CD14-positive monocyte (primary cell): ENCODE data around the gene MXI1. TPM values are rescaled to one million over a fixed set of nuclear protein-coding genes. Genes with fewer than 3 reads are reported as not detected.

ENCODE experiments used
- DNase-seq, 3 donors: peaks; one replicate each; pipeline ENCODE4 v3.0.0-alpha.2; 2011 to 2022
- H2AFZ ChIP-seq: 2 replicates; pipeline ENCODE4 v1.6.0; 2012; ENCODE audit warnings: mild to moderate bottlenecking, low read depth, low read length, inconsistent platforms; ENCODE audit not compliant: insufficient read depth, poor library complexity, severe bottlenecking
- H3K27ac ChIP-seq, 2 donors: 1 replicate in 1 of 2; 2 replicates in 1 of 2; pipeline ENCODE4 v1.5.1; 2012 to 2013; ENCODE audit warnings: low read length in 2 of 2, control low read depth in 1 of 2, inconsistent platforms in 1 of 2, low read depth in 1 of 2, mild to moderate bottlenecking in 1 of 2
- H3K27me3 ChIP-seq, 2 donors: one replicate each; pipeline versions ENCODE4 v1.6.0 to v1.6.1; 2011 to 2013; ENCODE audit warnings: low read length in 2 of 2; ENCODE audit not compliant: control insufficient read depth in 2 of 2, insufficient read depth in 2 of 2
- H3K36me3 ChIP-seq, 2 donors: replicated peaks in 1 of 2; 1 replicate in 1 of 2; 2 replicates in 1 of 2; pipeline versions ENCODE4 v1.5.1 to v1.6.1; 2012 to 2013; ENCODE audit warnings: low read length in 2 of 2, control low read depth in 1 of 2, inconsistent platforms in 1 of 2, mild to moderate bottlenecking in 1 of 2; ENCODE audit not compliant: insufficient read depth in 2 of 2, control insufficient read depth in 1 of 2
- H3K4me1 ChIP-seq, 2 donors: 1 replicate in 1 of 2; 2 replicates in 1 of 2; pipeline versions ENCODE4 v1.5.1 to v1.6.1; 2012 to 2013; ENCODE audit warnings: low read length in 2 of 2, control low read depth in 1 of 2, inconsistent platforms in 1 of 2, mild to moderate bottlenecking in 1 of 2, moderate library complexity in 1 of 2; ENCODE audit not compliant: insufficient read depth in 2 of 2, control insufficient read depth in 1 of 2
- H3K4me2 ChIP-seq: replicated peaks from 2 replicates; pipeline ENCODE3; 2012; ENCODE audit warnings: low read length, moderate library complexity, mild to moderate bottlenecking; ENCODE audit not compliant: poor library complexity, severe bottlenecking; ENCODE audit errors: extremely low read depth
- H3K4me3 ChIP-seq, 3 experiments: fragments of 200-600 bp in 1 of 3; sonication (generic) in 1 of 3; replicated peaks in 1 of 3; 1 replicate in 2 of 3; 2 replicates in 1 of 3; pipeline ENCODE4 v1.5.1; 2011 to 2013; ENCODE audit warnings: low read length in 3 of 3, mild to moderate bottlenecking in 3 of 3, control low read depth in 2 of 3, low read depth in 2 of 3, inconsistent platforms in 1 of 3, moderate library complexity in 1 of 3
- H3K79me2 ChIP-seq: 2 replicates; pipeline ENCODE4 v1.6.0; 2012; ENCODE audit warnings: mild to moderate bottlenecking, control low read depth, inconsistent platforms, low read length, moderate library complexity; ENCODE audit not compliant: insufficient read depth
- H3K9ac ChIP-seq: 2 replicates; pipeline ENCODE4 v1.6.0; 2017; ENCODE audit warnings: low read length, mild to moderate bottlenecking; ENCODE audit not compliant: insufficient read depth, poor library complexity, severe bottlenecking
- H3K9me3 ChIP-seq, 2 donors: replicated peaks in 1 of 2; 1 replicate in 1 of 2; 2 replicates in 1 of 2; pipeline versions ENCODE4 v1.5.1 to v1.6.1; 2012 to 2013; ENCODE audit warnings: low read length in 2 of 2, control low read depth in 1 of 2; ENCODE audit not compliant: control insufficient read depth in 1 of 2, insufficient read depth in 1 of 2
- H4K20me1 ChIP-seq: 2 replicates; pipeline ENCODE4 v1.6.0; 2012; ENCODE audit warnings: mild to moderate bottlenecking, low read length, control low read depth, moderate library complexity; ENCODE audit not compliant: insufficient read depth
- H3K27ac Mint-ChIP-seq, 7 donors: one replicate each; pipeline ENCODE4 v1.8.0; 2020; ENCODE audit warnings: mild to moderate bottlenecking in 7 of 7, mixed read lengths in 7 of 7, moderate library complexity in 6 of 7, inconsistent platforms in 2 of 7
- H3K27me3 Mint-ChIP-seq, 3 donors: one replicate each; pipeline ENCODE4 v1.8.0; 2021 to 2022; ENCODE audit warnings: low read depth in 3 of 3, mild to moderate bottlenecking in 3 of 3, mixed read lengths in 3 of 3, moderate library complexity in 3 of 3, inconsistent platforms in 1 of 3
- H3K36me3 Mint-ChIP-seq, 2 donors: one replicate each; pipeline ENCODE4 v1.8.0; 2020; ENCODE audit warnings: mixed read lengths in 2 of 2, inconsistent platforms in 1 of 2, mild to moderate bottlenecking in 1 of 2
- H3K4me1 Mint-ChIP-seq: one replicate; pipeline ENCODE4 v1.8.0; 2020; ENCODE audit warnings: mild to moderate bottlenecking, mixed read lengths
- H3K4me3 Mint-ChIP-seq, 2 donors: one replicate each; pipeline ENCODE4 v1.8.0; 2020; ENCODE audit warnings: mild to moderate bottlenecking in 2 of 2, mixed read lengths in 2 of 2, moderate library complexity in 1 of 2
- H3K9me3 Mint-ChIP-seq, 7 donors: one replicate each; pipeline ENCODE4 v1.8.0; 2020 to 2022; ENCODE audit warnings: mixed read lengths in 7 of 7, mild to moderate bottlenecking in 6 of 7, moderate library complexity in 6 of 7, inconsistent platforms in 2 of 7
- CTCF ChIP-seq: fragments of 200-600 bp; IDR thresholded peaks from one replicate; pipeline ENCODE4 v1.8.0; 2022; ENCODE audit warnings: antibody characterized with exemption, mild to moderate bottlenecking
- WGBS: methylation state at CpG from one replicate; pipeline ENCODE4 v1.1.5; 2013; ENCODE audit warnings: missing lambda C conversion rate; ENCODE audit not compliant: insufficient coverage; 5-methylcytosine and 5-hydroxymethylcytosine counted together
- intact Hi-C, 2 donors: fragments of 100-400 bp; cut with micrococcal nuclease; formaldehyde crosslinking; loops; one replicate each; pipeline versions ENCODE4 v1.15.0 to v1.15.1; 2023
- polyA plus RNA-seq, 3 donors: library from polyadenylated mRNA; depleted of rRNA in 1 of 3; unstranded in 2 of 3; stranded (reverse) in 1 of 3; fragments of 300-500 nt in 2 of 3; fragments of >200 nt in 1 of 3; fragmentation: Illumina TruSeq in 2 of 3; gene quantifications; 1 replicate in 2 of 3; 2 replicates in 1 of 3; pipeline ENCODE4 v1.2.3, GENCODE V29; 2012 to 2021

The MXI1 gene
- polyA plus RNA-seq, 3 donors = 13.1 to 25.7 (median 21.6) TPM

- 7% methylated on average over 2 of the region's 6 CpGs for WGBS
These were observed 36.4 kb upstream of the MXI1 start for GRCh38 chr10:110171032-110171431.

GRCh38 chr10:110172155-110172554 lies 35.2 kb upstream of the MXI1 start:
- Mint-ChIP-seq H3K27ac (no peak overlapping the region), H3K4me1 (peaks cover 46% of the 10 kb centered on the region), H3K27me3 (peaks cover 28 to 35% (median 35%) of the 10 kb centered on the region in 3 donors), H3K9me3 (peaks cover 0 to 6% (median 0%) of the 10 kb centered on the region in 7 donors), H3K36me3 (peaks cover 4 to 7% of the 10 kb centered on the region in 2 donors), H3K4me3 (no peak overlapping the region)
- no peak overlapping the region for H2AFZ ChIP-seq
- H3K36me3 ChIP-seq = no peaks in the 10 kb centered on the region
- H3K79me2 ChIP-seq = no peaks in the 10 kb centered on the region
- TF ChIP-seq CTCF = no peak
- no peak overlapping the region for H3K4me3 ChIP-seq
- no peaks in the 10 kb centered on the region for H4K20me1 ChIP-seq
- WGBS = 100% methylated on average over 1 of the region's 5 CpGs
- no peak overlapping the region for H3K4me2 ChIP-seq
- H3K4me1 ChIP-seq = peaks cover 39 to 40% of the 10 kb centered on the region in 2 donors
- H3K27me3 ChIP-seq = peaks cover 25 to 30% of the 10 kb centered on the region in 2 donors
- intact Hi-C loops = no loop called here
- no peaks in the 10 kb centered on the region for H3K9me3 ChIP-seq
- no peak overlapping the region for H3K9ac ChIP-seq
- no peak overlapping the region for H3K27ac ChIP-seq
- DNase-seq = no peak

More at GRCh38 chr10:110171032-110171431, 36.4 kb upstream of the MXI1 start:
- peak overlapping the region in 1 of 2 donors; percentile 88 for H3K4me3 Mint-ChIP-seq
- Histone ChIP-seq H3K36me3 (no peaks in the 10 kb centered on the region), H3K9ac (no peak overlapping the region), H3K4me2 (peak overlapping the region; percentile 71), H3K4me3 (no peak overlapping the region), H3K4me1 (peaks cover 31 to 32% of the 10 kb centered on the region in 2 donors), H3K27me3 (peaks cover 30 to 34% of the 10 kb centered on the region in 2 donors), H3K79me2 (no peaks in the 10 kb centered on the region), H3K27ac (no peak overlapping the region), H3K9me3 (no peaks in the 10 kb centered on the region), H2AFZ (peak overlapping the region; percentile 47), H4K20me1 (no peaks in the 10 kb centered on the region)
- H3K27me3 Mint-ChIP-seq = peaks cover 33 to 45% (median 40%) of the 10 kb centered on the region in 3 donors
- H3K9me3 Mint-ChIP-seq = peaks cover 0 to 6% (median 0%) of the 10 kb centered on the region in 7 donors
- DNase-seq = no peak
- TF ChIP-seq CTCF = no peak
- H3K36me3 Mint-ChIP-seq = peaks cover 4 to 7% of the 10 kb centered on the region in 2 donors
- H3K27ac Mint-ChIP-seq = peak overlapping the region in 3 of 7 donors; percentile 53 to 74 (median 54)
- intact Hi-C loops = no loop called here
- peaks cover 39% of the 10 kb centered on the region for H3K4me1 Mint-ChIP-seq
